Measurements from ENCODE around the gene COQ9. TPM values are rescaled to one million over a fixed set of nuclear protein-coding genes. Genes with fewer than 3 reads are reported as not detected.

COQ9 gene
- total RNA-seq, 1 experiment from 2014 or later = 67.4 TPM

DNA sequence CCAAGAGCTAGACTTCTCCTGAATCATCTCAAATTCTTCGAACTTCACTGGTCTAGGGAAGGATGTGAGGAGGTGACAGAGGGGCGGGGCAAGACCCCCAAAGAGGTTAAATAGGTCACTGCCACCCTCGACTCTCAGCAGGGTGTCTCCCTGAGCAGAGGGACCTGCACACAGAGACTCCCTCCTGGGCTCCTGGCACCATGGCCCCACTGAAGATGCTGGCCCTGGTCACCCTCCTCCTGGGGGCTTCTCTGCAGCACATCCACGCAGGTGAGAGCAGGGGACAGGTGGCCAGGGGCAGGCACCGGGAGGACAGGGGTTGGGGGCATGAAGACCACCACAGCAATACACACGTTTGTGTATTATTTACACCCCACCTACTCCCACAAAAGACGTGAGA is 33.5 kb upstream of the COQ9 start:
- no peaks in the 10 kb centered on the region for H4K20me1 ChIP-seq (ENCODE audit: low read length)
- CTCF ChIA-PET = no interaction called here
- POLR2A ChIA-PET (ENCODE audit: unreplicated experiment) = interaction anchor here (0.7 kb wide), 1 partner anchor 113 kb away, joined by 19 read pairs; no protein-coding TSS in a partner anchor
- H3K9me2 ChIP-seq (replicated peaks; ENCODE audit: low read length) = no peaks in the 10 kb centered on the region
- no TSS peak for BruUV-seq (replicated peaks)
- TF ChIP-seq EZH2phosphoT487 (IDR thresholded peaks at IDR 0.05; ENCODE audit: borderline replicate concordance, low read length) = no peak
- TF ChIP-seq, protein P1, sequence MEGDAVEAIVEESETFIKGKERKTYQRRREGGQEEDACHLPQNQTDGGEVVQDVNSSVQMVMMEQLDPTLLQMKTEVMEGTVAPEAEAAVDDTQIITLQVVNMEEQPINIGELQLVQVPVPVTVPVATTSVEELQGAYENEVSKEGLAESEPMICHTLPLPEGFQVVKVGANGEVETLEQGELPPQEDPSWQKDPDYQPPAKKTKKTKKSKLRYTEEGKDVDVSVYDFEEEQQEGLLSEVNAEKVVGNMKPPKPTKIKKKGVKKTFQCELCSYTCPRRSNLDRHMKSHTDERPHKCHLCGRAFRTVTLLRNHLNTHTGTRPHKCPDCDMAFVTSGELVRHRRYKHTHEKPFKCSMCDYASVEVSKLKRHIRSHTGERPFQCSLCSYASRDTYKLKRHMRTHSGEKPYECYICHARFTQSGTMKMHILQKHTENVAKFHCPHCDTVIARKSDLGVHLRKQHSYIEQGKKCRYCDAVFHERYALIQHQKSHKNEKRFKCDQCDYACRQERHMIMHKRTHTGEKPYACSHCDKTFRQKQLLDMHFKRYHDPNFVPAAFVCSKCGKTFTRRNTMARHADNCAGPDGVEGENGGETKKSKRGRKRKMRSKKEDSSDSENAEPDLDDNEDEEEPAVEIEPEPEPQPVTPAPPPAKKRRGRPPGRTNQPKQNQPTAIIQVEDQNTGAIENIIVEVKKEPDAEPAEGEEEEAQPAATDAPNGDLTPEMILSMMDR (conservative IDR thresholded peaks at IDR 0.05; ENCODE audit: low read depth, low read length) = no peak
- TF ChIP-seq EZH2 (IDR thresholded peaks at IDR 0.05; ENCODE audit: low read length, unreplicated experiment) = no peak
- DNase-seq (no peak), ATAC-seq (no peak)
- H3K79me2 ChIP-seq (ENCODE audit: low read length) = no peaks in the 10 kb centered on the region
- H3F3A ChIP-seq (ENCODE audit: low read length, unreplicated experiment) = no peaks in the 10 kb centered on the region
- H3K9ac ChIP-seq (ENCODE audit: low read length) = no peak overlapping the region
- no peak overlapping the region for H3K27ac ChIP-seq (ENCODE audit: low read length)
- no peak overlapping the region for H3K4me3 ChIP-seq (ENCODE audit: low read length)
- H3K27me3 ChIP-seq (ENCODE audit: low read length) = no peaks in the 10 kb centered on the region
- peaks cover 12% of the 10 kb centered on the region for H3K4me1 ChIP-seq (ENCODE audit: insufficient read depth, low read length)
- H3K4me2 ChIP-seq (ENCODE audit: low read length) = no peak overlapping the region
- H3K9me3 ChIP-seq (ENCODE audit: low read length) = no peaks in the 10 kb centered on the region
- H3K36me3 ChIP-seq (ENCODE audit: low read depth, low read length) = no peaks in the 10 kb centered on the region
- H2AFZ ChIP-seq (ENCODE audit: low read length) = no peak overlapping the region
- intact Hi-C loops (cut with micrococcal nuclease) = no loop called here

DNA sequence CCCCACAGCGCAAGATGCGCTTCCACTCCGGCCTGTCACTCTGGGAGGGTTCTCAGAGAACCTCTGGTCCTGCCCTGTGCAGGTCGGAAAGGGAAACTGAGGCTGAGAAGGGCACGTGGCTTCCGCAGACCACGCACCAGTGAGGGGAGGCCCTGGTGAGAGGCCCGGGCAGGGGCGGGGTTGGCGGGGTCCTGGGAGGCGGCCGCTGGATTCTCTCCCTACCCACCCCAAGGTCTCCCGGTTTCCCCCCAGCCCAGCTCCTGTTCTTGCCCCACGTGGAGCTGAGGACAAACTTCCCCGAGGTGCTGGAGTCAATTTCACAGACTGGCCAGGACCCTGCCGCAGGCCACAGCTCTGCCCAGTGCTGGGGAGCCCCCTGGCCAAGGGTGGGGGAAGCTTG is 31.2 kb upstream of the COQ9 start:
- Histone ChIP-seq H3K36me3 (ENCODE audit: low read depth, low read length) (no peaks in the 10 kb centered on the region), H4K20me1 (ENCODE audit: low read length) (no peaks in the 10 kb centered on the region), H3K9ac (ENCODE audit: low read length) (no peak overlapping the region), H3K9me3 (ENCODE audit: low read length) (no peaks in the 10 kb centered on the region), H3K4me1 (ENCODE audit: insufficient read depth, low read length) (peaks cover 12% of the 10 kb centered on the region), H3K4me3 (ENCODE audit: low read length) (no peak overlapping the region), H3K27me3 (ENCODE audit: low read length) (no peaks in the 10 kb centered on the region), H2AFZ (ENCODE audit: low read length) (no peak overlapping the region), H3K4me2 (ENCODE audit: low read length) (no peak overlapping the region), H3F3A (ENCODE audit: low read length, unreplicated experiment) (no peaks in the 10 kb centered on the region), H3K27ac (ENCODE audit: low read length) (no peak overlapping the region), H3K79me2 (ENCODE audit: low read length) (no peaks in the 10 kb centered on the region), H3K9me2 (replicated peaks; ENCODE audit: low read length) (no peaks in the 10 kb centered on the region)
- ATAC-seq (no peak), DNase-seq (no peak)
- POLR2A ChIA-PET (ENCODE audit: unreplicated experiment) = no interaction called here
- CTCF ChIA-PET = no interaction called here
- TF ChIP-seq, protein P1 (conservative IDR thresholded peaks at IDR 0.05; ENCODE audit: low read depth, low read length) = no peak
- no peak for TF ChIP-seq EZH2phosphoT487 (IDR thresholded peaks at IDR 0.05; ENCODE audit: borderline replicate concordance, low read length)
- no TSS peak for BruUV-seq (replicated peaks)
- intact Hi-C loops (cut with micrococcal nuclease) = no loop called here

DNA sequence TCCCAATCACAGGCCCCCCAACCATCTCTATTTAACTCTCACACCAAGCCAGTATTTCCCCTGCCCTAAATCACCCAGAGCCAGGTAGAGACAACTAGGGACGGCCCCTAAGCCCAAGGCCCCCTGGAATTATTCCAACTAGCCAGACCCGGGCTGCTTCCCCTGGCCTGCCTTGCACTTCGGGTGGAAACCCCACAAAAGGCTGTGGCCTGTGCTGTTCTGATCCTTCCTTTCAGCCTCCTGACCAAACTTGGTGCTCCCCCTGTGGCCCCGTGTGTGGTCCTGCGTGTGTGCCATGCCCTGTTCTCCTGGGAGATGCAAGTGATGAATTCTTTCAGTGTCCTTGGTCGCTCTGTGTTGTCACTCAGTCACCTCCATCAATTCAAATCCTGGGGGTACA is 27.8 kb upstream of the COQ9 start:
- no peak for ATAC-seq

More for the DNA sequence above, 27.8 kb upstream of the COQ9 start:
- H3K79me2 ChIP-seq (ENCODE audit: low read length) = no peaks in the 10 kb centered on the region
- CTCF ChIA-PET = interaction anchor here (0.8 kb wide), 1 partner anchor 78 kb away, joined by 3 read pairs; no protein-coding TSS in a partner anchor
- TF ChIP-seq EZH2 (IDR thresholded peaks at IDR 0.05; ENCODE audit: low read length, unreplicated experiment) = no peak
- TF ChIP-seq, protein P1 (conservative IDR thresholded peaks at IDR 0.05; ENCODE audit: low read depth, low read length) = no peak
- no peak for TF ChIP-seq EZH2phosphoT487 (IDR thresholded peaks at IDR 0.05; ENCODE audit: borderline replicate concordance, low read length)
- no peak overlapping the region for H2AFZ ChIP-seq (ENCODE audit: low read length)
- no peaks in the 10 kb centered on the region for H3K36me3 ChIP-seq (ENCODE audit: low read depth, low read length)
- H3K4me2 ChIP-seq (ENCODE audit: low read length) = no peak overlapping the region
- POLR2A ChIA-PET (ENCODE audit: unreplicated experiment) = interaction anchor here (0.6 kb wide), 1 partner anchor 358 kb away, joined by 5 read pairs; no protein-coding TSS in a partner anchor
- DNase-seq = no peak
- H3K27ac ChIP-seq (ENCODE audit: low read length) = no peak overlapping the region
- H3K9ac ChIP-seq (ENCODE audit: low read length) = no peak overlapping the region
- intact Hi-C loops (cut with micrococcal nuclease) = loop anchor here (2.0 kb wide), 1 partner anchor 99 kb away; no protein-coding TSS in a partner anchor
- no peaks in the 10 kb centered on the region for H4K20me1 ChIP-seq (ENCODE audit: low read length)
- no peaks in the 10 kb centered on the region for H3K9me2 ChIP-seq (replicated peaks; ENCODE audit: low read length)
- H3K4me1 ChIP-seq (ENCODE audit: insufficient read depth, low read length) = peaks cover 12% of the 10 kb centered on the region
- H3K27me3 ChIP-seq (ENCODE audit: low read length) = no peaks in the 10 kb centered on the region
- H3K4me3 ChIP-seq (ENCODE audit: low read length) = no peak overlapping the region
- H3F3A ChIP-seq (ENCODE audit: low read length, unreplicated experiment) = no peaks in the 10 kb centered on the region
- BruUV-seq (replicated peaks) = no TSS peak
- no peaks in the 10 kb centered on the region for H3K9me3 ChIP-seq (ENCODE audit: low read length)
